UCSD-AML1 (cell line): ENCODE measurements around the gene STAG3.
"Not testable (repeated sequence)": the region's sequence is repeated elsewhere in the genome, so short reads cannot be mapped to it uniquely, and the experiment has no call there.

ENCODE experiments used
- DNase-seq: peaks from one replicate; lab custom pipeline; 2025; ENCODE audit not compliant: unreplicated experiment; lab: John Stamatoyannopoulos, UW

STAG3 gene, protein sequence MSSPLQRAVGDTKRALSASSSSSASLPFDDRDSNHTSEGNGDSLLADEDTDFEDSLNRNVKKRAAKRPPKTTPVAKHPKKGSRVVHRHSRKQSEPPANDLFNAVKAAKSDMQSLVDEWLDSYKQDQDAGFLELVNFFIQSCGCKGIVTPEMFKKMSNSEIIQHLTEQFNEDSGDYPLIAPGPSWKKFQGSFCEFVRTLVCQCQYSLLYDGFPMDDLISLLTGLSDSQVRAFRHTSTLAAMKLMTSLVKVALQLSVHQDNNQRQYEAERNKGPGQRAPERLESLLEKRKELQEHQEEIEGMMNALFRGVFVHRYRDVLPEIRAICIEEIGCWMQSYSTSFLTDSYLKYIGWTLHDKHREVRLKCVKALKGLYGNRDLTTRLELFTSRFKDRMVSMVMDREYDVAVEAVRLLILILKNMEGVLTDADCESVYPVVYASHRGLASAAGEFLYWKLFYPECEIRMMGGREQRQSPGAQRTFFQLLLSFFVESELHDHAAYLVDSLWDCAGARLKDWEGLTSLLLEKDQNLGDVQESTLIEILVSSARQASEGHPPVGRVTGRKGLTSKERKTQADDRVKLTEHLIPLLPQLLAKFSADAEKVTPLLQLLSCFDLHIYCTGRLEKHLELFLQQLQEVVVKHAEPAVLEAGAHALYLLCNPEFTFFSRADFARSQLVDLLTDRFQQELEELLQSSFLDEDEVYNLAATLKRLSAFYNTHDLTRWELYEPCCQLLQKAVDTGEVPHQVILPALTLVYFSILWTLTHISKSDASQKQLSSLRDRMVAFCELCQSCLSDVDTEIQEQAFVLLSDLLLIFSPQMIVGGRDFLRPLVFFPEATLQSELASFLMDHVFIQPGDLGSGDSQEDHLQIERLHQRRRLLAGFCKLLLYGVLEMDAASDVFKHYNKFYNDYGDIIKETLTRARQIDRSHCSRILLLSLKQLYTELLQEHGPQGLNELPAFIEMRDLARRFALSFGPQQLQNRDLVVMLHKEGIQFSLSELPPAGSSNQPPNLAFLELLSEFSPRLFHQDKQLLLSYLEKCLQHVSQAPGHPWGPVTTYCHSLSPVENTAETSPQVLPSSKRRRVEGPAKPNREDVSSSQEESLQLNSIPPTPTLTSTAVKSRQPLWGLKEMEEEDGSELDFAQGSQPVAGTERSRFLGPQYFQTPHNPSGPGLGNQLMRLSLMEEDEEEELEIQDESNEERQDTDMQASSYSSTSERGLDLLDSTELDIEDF

DNA sequence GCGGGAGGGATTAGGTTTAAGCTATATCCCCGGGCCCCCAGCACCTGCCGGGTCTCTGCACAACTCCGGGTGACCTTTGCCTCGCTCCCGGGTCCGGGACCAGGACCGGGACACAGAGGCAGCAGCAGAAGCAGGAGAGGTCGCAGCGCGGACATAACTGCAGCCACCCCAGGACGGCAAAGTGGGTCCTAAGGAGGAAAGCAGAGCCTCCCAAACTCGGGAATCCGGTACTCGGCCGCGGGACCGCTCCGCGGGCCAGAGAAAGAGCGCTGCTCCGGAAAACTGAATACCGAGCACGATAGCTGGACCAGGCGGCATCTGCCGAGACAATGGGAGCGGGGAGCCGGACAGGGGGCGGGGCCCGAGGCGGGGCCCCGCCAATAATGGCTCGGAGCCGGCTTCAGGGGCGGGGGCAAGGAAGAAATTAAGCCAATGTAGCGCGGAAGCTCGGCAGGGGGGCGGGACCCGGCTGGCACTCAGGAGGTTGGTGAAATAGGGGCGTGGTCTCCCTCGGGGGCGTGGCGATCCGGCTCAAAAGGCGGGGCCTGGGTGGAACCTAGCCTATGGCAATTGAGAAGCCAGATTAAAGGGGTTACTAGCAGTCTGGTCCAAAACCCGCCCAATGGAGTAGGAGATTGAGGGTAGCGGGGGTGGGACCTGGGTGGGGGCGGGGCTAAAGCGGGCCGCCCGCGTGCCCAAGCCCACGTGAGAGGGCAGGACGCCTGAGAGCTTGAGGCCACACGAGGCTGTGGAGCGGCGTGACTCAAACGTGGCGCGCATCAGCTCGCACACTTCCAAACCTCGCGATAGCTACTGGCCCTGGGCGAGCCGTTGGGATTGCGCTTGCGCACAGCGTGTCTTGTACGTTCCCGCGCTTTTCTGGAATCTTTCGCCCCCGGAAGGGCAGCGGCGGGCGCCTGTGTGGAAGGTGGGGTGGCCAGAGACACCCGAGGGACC lies at the start of gene STAG3, which contains the start of gene GPC2:
Gene STAG3 (plus strand): TSS at position 874 of the 957 bp plus-strand sequence. CDS start 2,639 bp downstream, outside the sequence.
Gene GPC2 (minus strand): TSS at position 337 of the 957 bp plus-strand sequence. CDS start 182 bp downstream, at position 155.
- peak; percentile 91 for DNase-seq

DNA sequence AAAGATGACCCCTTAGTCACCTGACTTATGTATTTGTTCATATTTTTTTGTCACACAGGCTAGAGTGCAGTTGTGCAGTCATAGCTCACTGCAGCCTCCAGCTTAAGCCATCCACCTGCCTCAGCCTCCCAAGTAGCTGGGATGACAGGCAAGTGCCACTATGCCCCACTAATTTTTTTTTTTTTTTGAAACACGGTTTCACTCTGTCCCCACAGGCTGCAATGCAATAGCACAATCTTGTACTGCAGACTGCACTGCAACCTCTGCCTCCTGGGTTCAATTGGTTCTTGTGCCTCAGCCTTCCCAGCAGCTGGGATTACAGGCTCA lies 49.1 kb upstream of the STAG3 start:
- DNase-seq = no peak

DNA sequence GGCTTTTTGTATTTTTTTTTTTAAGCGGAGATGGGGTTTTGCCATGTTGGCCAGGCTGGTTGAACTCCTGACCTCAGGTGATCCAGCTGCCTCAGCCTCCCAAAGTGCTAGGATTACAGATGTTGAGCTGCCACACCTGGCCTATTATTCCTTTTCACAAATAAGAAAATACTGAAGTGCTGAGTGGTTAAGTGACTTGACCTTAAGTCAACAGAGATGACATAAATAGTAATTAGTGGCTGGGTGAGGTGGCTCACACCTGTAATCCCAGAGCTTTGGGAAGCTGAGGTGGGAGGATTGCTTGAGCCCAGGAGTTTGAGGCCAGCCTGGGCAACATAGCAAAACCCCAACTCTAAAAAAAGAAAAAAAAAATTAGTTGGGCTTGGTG lies 47.5 kb upstream of the STAG3 start:
- DNase-seq = not testable (repeated sequence)

DNA sequence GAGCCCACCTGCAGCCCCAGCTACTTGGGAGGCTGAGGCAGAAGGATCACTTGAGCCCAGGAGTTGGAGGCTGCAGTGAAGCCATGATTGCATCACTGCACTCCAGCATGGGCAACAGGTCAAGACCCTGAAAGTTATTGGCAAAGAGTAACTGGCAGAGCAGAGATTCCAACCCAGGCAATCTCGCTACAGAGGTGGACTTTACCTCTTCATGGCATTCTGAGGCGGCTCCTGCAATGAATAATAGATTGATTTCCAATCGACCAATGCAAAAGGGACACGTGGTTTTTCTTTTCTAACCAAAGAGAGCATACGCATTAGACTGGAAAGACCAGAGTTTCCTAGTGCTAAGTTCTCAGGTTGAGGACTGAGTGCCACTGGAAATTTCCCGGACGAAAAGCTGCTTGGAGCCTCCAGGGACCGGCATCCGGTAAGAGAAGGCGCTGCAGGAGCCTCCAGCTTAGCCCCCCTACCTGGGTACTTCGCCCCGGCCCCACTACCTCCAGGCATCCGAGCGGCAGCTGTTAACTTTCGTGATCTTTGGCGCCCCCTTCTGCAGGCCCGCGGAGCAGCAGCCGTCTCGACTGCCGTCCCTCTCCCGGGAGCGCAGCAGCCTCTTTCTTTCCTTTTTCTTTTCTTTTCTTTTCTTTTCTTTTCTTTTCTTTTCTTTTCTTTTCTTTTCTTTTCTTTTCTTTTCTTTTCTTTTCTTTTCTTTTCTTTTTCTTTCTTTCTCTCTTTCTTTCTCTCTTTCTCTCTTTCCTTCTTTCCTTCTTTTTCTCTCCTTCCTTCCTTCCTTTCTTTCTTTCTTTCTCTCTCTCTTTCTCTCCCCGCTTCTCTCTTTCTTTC lies 46.9 kb upstream of the STAG3 start:
- DNase-seq = peak; percentile 64

DNA sequence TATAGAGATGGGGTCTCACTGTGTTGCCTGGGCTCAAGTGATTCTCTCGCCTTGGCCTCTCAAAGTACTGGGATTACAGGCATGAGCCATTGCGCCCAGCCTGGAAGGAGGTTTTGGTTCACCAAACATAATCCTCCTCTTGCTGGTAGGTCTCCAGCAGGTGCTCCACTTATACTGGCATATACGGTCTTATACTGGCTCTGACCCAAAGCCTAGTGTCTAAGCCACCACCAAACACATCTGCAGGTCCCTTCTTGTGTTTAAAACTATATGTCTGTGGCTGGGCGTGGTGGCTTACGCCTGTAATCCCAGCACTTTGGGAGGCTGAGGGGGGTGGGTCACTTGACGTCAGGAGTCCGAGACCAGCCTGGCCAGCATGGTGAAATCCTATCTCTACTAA lies 45.6 kb upstream of the STAG3 start:
- DNase-seq = no peak

DNA sequence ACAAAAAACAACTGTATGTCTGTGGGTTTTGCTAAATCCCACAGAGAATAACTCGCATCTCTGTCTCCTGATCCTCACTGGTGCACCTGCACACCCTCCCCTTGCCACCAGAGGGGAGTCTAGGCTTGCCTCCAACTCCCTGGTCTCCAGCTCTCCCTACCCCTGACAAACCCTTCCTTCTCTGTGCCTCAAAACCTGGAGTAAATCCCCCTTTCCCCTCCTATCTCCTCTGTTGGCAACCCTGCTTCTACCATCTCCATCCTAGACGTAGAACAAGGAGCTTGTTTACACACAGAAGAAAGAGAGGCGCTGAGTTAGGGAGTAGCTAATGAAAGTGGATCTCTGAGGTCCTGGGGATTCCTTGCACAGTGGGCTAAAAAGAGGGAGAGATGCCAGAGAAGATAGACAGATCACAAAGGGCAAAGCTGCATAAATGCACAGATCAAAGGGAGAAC lies 45.0 kb upstream of the STAG3 start:
- DNase-seq = peak; percentile 28

DNA sequence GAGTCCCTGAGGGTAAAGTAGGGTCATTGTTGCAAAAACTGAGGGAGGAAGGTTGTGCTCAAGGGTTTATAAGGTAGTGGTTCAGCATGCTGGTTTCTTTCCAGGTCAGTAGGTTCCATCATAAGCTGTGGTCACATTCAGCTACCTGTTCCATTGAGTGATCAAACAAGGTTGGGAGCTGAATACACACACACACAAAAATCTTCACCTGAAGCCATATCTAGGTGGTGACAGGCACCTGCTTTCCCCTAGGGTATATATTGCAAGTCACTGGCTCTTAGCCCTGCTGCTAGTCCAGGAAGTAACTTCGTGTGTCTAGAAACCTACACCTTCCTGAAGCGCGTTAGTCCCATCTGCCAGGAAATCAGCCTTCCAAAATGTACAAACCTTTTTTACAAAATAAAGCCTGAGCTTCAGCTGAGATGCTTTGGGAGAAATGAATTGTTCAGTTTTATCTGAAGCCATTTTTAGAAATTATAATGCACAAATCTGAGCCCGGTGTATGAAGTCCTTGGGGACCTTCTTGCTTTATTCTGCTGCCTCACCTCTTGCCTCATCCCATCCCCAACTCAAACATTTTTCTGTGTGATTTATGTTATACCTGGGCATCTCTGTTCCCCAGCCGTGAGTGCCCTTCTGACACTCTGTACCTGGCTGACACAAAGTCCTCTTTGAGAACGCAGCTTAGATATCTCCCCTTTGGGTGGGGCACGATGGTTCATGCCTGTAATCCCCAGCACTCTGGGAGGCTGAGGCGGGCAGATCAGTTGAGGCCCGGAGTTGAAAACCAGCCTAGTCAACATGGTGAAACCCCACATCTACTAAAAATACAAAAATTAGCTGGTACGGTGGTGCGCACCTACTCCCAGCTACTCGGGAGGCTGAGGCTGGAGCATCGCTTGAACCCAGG lies 39.6 kb upstream of the STAG3 start:
- DNase-seq = no peak

DNA sequence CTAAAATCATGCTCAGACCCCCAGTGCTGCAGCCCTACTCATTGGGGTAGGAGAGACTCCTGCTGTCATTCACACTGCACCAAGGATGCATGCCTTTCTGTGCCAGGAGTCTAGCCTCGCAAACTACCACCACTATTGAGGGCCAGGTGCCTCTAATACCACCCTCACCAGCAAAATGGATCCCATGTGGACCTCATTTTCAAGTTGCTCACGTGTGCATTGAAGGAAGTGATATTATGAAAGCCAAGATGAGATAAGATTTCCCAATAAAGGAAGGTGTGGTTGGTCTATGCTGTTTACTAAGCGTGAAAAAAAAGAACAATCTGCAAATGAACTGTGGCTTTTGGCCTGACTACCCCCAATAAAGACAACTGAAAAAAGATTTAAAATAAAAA lies 36.2 kb upstream of the STAG3 start:
- no peak for DNase-seq

DNA sequence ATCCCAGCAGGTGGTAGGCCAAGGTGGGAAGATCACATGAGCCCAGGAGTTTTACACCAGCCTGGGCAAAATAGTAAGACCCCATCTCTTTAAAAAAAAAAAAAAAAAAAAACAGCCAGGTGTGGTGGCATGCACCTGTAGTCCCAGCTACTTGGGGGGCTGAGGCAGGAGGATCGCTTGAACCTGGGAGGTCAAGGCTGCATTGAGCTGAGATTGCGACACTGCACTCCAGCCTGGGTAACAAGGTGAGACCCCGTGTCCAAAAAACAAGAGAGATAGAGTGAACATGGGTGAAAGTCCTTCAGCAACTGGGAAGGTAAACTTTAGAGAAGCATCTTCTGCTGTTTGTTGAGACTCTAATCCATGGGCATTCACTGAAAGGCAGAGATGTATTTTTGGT lies 35.3 kb upstream of the STAG3 start:
- DNase-seq = no peak

DNA sequence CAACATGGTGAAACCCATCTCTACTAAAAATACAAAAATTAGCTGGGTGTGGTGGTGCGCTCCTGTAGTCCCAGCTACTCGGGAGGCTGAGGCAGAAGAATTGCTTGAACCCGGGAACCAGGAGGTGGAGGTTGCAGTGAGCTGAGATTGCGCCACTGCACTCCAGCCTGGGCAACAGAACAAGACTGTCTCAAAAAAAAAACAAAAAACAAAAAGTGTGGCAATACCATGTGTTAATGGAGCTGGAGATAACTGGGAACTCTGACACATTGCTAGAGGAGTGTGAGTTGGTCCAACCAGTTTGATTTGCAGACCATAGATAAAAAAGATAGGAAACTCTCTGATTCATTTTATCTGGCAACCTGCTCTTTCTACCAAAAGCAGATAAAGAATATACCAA lies 31.4 kb upstream of the STAG3 start:
- not testable (repeated sequence) for DNase-seq

DNA sequence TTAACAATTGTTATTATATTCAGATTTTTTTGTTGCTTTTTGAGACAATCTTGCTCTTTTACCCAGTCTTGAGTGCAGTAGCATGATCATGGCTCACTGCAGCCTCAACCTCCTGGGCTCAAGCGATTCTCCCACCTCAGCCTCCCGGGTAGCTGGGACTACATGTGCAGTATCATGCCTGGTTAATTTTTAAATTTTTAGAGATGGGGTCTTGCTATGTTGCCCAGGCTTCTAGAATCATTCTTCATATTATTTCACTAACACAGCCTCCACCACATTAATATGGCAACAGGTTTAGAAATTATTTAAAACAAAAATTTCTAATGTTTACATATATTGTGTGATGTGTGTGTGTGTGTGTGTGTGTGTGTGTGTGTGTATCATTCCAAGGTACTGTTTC lies 30.4 kb upstream of the STAG3 start:
- DNase-seq = no peak

DNA sequence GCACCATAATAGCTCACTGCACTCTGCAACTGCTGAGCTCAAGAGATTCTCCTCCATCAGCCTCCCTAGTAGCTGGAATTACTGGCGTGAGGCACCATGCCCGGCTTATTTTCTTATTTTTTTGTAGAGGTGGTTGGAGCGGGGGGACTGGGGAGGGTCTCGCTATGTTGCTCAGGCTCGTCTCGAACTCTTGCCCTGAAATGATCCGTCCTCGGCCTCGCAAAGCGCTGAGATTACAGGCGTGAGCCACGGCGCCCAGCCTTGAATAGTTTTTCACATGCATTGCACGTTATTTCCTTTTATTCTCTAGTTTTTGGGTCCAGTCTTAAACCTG lies 29.5 kb upstream of the STAG3 start:
- DNase-seq = no peak

DNA sequence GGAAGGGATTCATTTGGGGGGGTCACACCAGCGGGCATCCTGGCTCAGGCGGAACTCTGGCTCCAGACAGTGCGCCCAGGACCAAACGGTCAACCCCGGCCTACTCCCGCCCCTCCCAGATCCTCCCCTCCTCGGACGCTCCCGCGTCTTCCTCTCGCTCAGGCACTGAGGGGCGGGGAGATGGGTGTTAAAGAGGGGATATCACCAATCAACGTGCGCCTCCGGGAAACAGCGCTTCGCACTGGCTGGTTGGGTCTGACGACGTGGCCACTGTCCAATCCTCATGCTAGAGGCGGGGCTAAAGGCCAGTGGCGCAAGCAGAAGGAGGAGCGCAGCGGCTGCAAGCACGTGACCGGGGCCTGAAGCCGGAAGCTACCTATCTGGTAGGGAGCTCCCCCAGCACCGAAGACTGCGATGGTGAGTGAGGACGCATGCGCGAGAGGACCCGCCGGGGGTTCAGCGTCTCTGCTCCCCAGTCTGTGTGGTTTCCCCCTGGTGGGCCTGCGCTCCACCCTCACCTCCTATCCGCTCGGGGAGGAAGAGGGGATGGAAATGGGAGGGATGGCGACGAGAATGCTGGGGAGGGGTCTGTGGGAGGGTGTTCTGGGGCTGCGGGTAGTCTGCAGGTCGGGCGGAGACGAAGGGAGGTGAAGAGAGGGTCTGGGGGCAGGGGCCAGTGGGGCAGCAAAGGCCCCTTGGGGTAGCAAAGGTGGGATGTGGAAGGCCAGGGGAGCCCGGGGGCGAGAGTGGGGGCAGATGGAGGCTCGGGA lies 29.0 kb upstream of the STAG3 start, which contains the start of gene LAMTOR4:
Gene LAMTOR4 (plus strand): TSS at position 360 of the 770 bp plus-strand sequence. CDS start 55 bp downstream, at position 415.
- DNase-seq = peak; percentile 90

DNA sequence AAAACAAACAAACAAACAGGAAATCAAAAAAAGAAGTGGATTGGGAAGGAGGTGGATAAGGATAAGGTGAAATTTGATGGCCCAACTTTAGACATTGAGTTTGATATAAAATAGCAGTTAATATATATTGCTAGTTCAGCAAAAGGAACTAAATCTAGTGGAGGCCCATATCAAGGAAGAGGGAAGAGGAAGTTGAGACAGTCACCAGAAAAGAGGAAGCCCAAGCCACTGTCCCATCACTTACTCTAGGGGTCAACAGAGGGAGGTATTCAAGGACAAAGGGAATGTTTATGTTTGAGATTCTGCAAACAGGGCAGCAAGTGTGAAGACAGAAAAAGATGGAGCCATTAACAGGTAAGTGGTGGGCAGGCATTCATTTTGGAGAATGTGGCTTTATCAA lies 25.3 kb upstream of the STAG3 start:
- no peak for DNase-seq

DNA sequence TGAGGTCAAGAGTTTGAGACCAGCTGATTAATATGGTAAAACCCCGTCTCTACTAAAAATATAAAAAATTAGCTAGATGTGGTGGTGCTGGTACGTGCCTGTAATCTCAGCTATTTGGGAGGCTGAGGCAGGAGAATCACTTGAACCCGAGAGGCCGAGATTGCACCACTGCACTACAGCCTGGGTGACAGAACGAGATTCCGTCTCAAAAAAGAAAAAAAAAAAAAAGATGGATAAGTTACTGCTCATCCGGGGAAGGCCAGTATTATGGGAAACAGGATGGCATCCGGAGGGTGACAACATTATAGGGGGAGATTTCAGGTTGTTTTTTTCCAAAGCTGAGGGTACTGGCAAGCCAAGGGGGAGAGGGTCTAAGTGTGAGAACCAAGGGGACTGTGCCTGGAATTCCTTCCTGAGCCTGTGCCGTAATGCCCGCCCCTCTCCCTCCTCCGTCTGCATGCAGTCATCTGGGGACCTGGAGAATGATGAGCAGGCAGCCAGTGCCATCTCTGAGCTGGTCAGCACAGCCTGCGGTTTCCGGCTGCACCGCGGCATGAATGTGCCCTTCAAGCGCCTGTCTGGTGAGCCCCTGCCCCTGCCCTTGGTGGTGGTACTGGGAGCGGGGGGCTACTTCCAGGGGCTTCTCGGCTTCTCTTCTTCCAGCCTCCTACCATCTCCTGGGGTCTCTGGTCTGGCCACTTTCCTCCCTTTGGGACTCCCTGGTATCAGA lies 24.6 kb upstream of the STAG3 start:
- DNase-seq = no peak

DNA sequence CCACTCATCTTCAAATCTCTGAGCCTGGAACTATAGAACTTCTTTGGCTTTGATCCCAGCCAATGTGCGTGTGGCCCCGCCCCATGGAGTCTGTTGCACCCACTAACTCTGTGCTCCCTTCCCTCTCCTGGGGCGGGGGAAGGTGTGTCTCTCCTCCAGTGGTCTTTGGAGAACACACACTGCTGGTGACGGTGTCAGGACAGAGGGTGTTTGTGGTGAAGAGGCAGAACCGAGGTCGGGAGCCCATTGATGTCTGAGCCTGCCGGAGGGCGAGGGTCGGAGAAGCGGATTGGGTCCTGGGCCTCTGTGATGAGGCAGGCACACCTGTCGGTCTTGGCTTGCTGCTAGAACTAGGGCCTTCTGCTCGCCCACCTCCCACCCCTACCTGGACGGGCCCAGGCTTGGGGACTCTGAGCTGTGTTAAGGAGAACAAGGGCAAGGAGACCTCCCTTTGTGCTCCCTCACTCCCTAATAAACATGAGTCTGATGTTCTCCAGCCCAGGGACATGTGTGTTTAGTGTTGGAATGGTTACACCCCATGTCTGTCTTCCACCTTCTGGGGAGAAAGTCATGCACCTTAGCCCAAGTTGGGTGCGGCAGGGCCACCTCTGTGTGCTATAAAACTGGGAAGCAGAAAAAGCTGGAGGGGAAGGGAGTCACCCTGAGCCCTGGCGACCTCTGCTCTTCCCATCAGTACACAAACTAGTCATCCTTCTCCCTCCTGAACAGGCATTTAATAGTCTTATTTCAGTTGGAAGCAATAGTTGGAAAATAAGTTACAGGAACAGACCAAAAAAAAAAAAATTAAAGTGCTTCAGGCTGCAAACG lies 23.8 kb upstream of the STAG3 start:
- DNase-seq = no peak
